H54 (cell line): Measurements from ENCODE around the gene ZYG11B.

Experiments used
- DNase-seq: peaks from one replicate; pipeline ENCODE4 v3.0.0; 2011; ENCODE audit warnings: low spot score, mixed read lengths; ENCODE audit not compliant: insufficient read length
- FAIRE-seq: peaks from 3 replicates; lab custom pipeline; 2011; peaks lifted over from hg19 to GRCh38; lab: Jason Lieb, UNC
- POLR2A ChIP-seq: IDR thresholded peaks from 2 replicates; pipeline ENCODE4 v1.6.1; 2011; ENCODE audit warnings: low read depth, mild to moderate bottlenecking, low read length

Gene ZYG11B

GRCh38 chr1:52876843-52877242 lies 150.6 kb downstream of the ZYG11B start:
- no peak for TF ChIP-seq POLR2A
- FAIRE-seq, result no peak
- no peak for DNase-seq
